H1 (cell line): ENCODE measurements around the gene DCAF15. TPM values are rescaled to one million over a fixed set of nuclear protein-coding genes. Genes with fewer than 3 reads are reported as not detected.

Experiments used
- CTCF ChIA-PET: fragments of 300-600 bp; sonication (Branson Sonifier 250); formaldehyde crosslinking; loops from one replicate; lab custom pipeline; 2021; ENCODE audit not compliant: partially characterized antibody; lab: Charles Lee
- POLR2A ChIA-PET: fragments of 300-600 bp; sonication (Branson Sonifier 250); formaldehyde crosslinking; loops from one replicate; lab custom pipeline; 2021; ENCODE audit warnings: inconsistent platforms; ENCODE audit not compliant: partially characterized antibody; lab: Charles Lee
- DNase-seq, 2 experiments: peaks; one replicate each; pipeline versions ENCODE4 v3.0.0 to v3.0.0-alpha.2; 2010 to 2022; ENCODE audit warnings: low spot score in 2 of 2, low read depth in 1 of 2, mixed read lengths in 1 of 2
- FAIRE-seq: peaks from 2 replicates; lab custom pipeline; 2011; peaks lifted over from hg19 to GRCh38; lab: Jason Lieb, UNC
- H2AFZ ChIP-seq: 2 replicates; pipeline ENCODE4 v1.8.1; 2012; ENCODE audit warnings: low read length, inconsistent platforms
- H2AK5ac ChIP-seq: 2 replicates; pipeline ENCODE4 v1.6.1; 2013; ENCODE audit warnings: low read depth, low read length
- H2BK120ac ChIP-seq: replicated peaks from 2 replicates; pipeline ENCODE3; 2013; ENCODE audit warnings: low read depth, low read length, inconsistent platforms
- H2BK12ac ChIP-seq: 2 replicates; pipeline ENCODE4 v1.6.1; 2013; ENCODE audit warnings: low read depth, low read length
- H2BK15ac ChIP-seq: 2 replicates; pipeline ENCODE4 v1.6.1; 2013; ENCODE audit warnings: low read length
- H2BK20ac ChIP-seq: 2 replicates; pipeline ENCODE4 v1.6.1; 2013; ENCODE audit warnings: low read length
- H2BK5ac ChIP-seq: 2 replicates; pipeline ENCODE4 v1.6.1; 2013; ENCODE audit warnings: low read depth, low read length
- H3K14ac ChIP-seq: 2 replicates; pipeline ENCODE4 v1.6.1; 2013; ENCODE audit warnings: inconsistent platforms; ENCODE audit not compliant: insufficient read length
- H3K18ac ChIP-seq: 2 replicates; pipeline ENCODE4 v1.6.1; 2013; ENCODE audit warnings: low read length; ENCODE audit errors: extremely low read depth
- H3K23ac ChIP-seq: 2 replicates; pipeline ENCODE4 v1.6.1; 2013; ENCODE audit warnings: inconsistent platforms; ENCODE audit not compliant: insufficient read length
- H3K23me2 ChIP-seq: 2 replicates; pipeline ENCODE4 v1.6.1; 2013; ENCODE audit warnings: low read depth, low read length
- H3K27ac ChIP-seq: 2 replicates; pipeline ENCODE4 v1.6.1; 2011; ENCODE audit warnings: low read depth, low read length, inconsistent platforms
- H3K27me3 ChIP-seq, 4 experiments: replicated peaks in 1 of 4; 1 replicate in 1 of 4; 2 replicates in 3 of 4; pipeline versions ENCODE4 v1.6.1 to v1.8.1; 2011 to 2013; ENCODE audit warnings: low read length in 3 of 4, mild to moderate bottlenecking in 3 of 4, inconsistent platforms in 2 of 4, mixed read lengths in 2 of 4, moderate library complexity in 1 of 4; ENCODE audit not compliant: control insufficient read depth in 3 of 4, insufficient read depth in 3 of 4; ENCODE audit errors: extremely low read depth in 1 of 4
- H3K36me3 ChIP-seq, 4 experiments: 2 replicates each; pipeline versions ENCODE4 v1.6.1 to v1.8.1; 2011 to 2013; ENCODE audit warnings: mild to moderate bottlenecking in 4 of 4, low read length in 3 of 4, moderate library complexity in 2 of 4, control low read depth in 1 of 4, inconsistent platforms in 1 of 4; ENCODE audit not compliant: insufficient read depth in 4 of 4, control insufficient read depth in 2 of 4
- H3K4ac ChIP-seq: replicated peaks from 2 replicates; pipeline ENCODE3; 2013; ENCODE audit warnings: low read length, low read depth, mixed read lengths, inconsistent platforms; ENCODE audit not compliant: insufficient read length
- H3K4me1 ChIP-seq, 4 experiments: replicated peaks in 1 of 4; 1 replicate in 1 of 4; 2 replicates in 3 of 4; pipeline versions ENCODE4 v1.6.1 to v1.8.1; 2011 to 2013; ENCODE audit warnings: low read length in 3 of 4, inconsistent platforms in 2 of 4, mixed read lengths in 1 of 4; ENCODE audit not compliant: insufficient read depth in 4 of 4, control insufficient read depth in 3 of 4
- H3K4me2 ChIP-seq, 2 experiments: 2 replicates each; pipeline versions ENCODE4 v1.6.1 to v1.8.1; 2011 to 2013; ENCODE audit warnings: low read depth in 2 of 2, low read length in 2 of 2, control low read depth in 1 of 2, inconsistent platforms in 1 of 2, mild to moderate bottlenecking in 1 of 2; ENCODE audit not compliant: insufficient read depth in 1 of 2
- H3K4me3 ChIP-seq, 4 experiments: fragments of 200-600, 300-600 bp in 1 of 4; sonication (generic), shearing (Covaris generic), sonication (Bioruptor Twin) in 1 of 4; 2 replicates each; pipeline versions ENCODE4 v1.5.1 to v1.8.1; 2011 to 2016; ENCODE audit warnings: low read length in 4 of 4, low read depth in 3 of 4, control low read depth in 2 of 4, inconsistent platforms in 2 of 4, mild to moderate bottlenecking in 2 of 4, mixed read lengths in 1 of 4, moderate library complexity in 1 of 4; ENCODE audit not compliant: insufficient read depth in 2 of 4; ENCODE audit errors: extremely low read depth in 1 of 4
- H3K56ac ChIP-seq: replicated peaks from 2 replicates; pipeline ENCODE3; 2013; ENCODE audit warnings: low read depth, mild to moderate bottlenecking, mixed read lengths, low read length, inconsistent platforms; ENCODE audit not compliant: insufficient read length
- H3K79me1 ChIP-seq: 2 replicates; pipeline ENCODE4 v1.6.1; 2013; ENCODE audit warnings: low read depth, low read length, control low read depth
- H3K79me2 ChIP-seq, 2 experiments: 2 replicates each; pipeline versions ENCODE4 v1.6.1 to v1.8.1; 2012 to 2013; ENCODE audit warnings: low read length in 2 of 2, mild to moderate bottlenecking in 2 of 2, inconsistent platforms in 1 of 2; ENCODE audit not compliant: insufficient read depth in 2 of 2, control insufficient read depth in 1 of 2
- H3K9ac ChIP-seq, 4 experiments: replicated peaks in 1 of 4; 1 replicate in 1 of 4; 2 replicates in 3 of 4; pipeline versions ENCODE4 v1.6.1 to v1.8.1; 2011 to 2013; ENCODE audit warnings: low read depth in 3 of 4, low read length in 3 of 4, control low read depth in 2 of 4, mild to moderate bottlenecking in 2 of 4, moderate library complexity in 2 of 4, inconsistent platforms in 1 of 4; ENCODE audit errors: extremely low read depth in 1 of 4
- H3K9me3 ChIP-seq, 2 experiments: 2 replicates each; pipeline versions ENCODE4 v1.6.1 to v1.8.1; 2012 to 2013; ENCODE audit warnings: mild to moderate bottlenecking in 2 of 2, moderate library complexity in 2 of 2, control low read depth in 1 of 2, inconsistent platforms in 1 of 2, low read depth in 1 of 2, low read length in 1 of 2, mixed read lengths in 1 of 2; ENCODE audit not compliant: insufficient read depth in 2 of 2
- H4K20me1 ChIP-seq, 2 experiments: replicated peaks in 1 of 2; 2 replicates each; pipeline versions ENCODE3 to v1.8.1; 2011 to 2013; ENCODE audit warnings: inconsistent platforms in 2 of 2, low read length in 2 of 2, mild to moderate bottlenecking in 1 of 2; ENCODE audit not compliant: insufficient read depth in 2 of 2, control insufficient read depth in 1 of 2
- H4K5ac ChIP-seq: 2 replicates; pipeline ENCODE4 v1.6.1; 2013; ENCODE audit warnings: low read length, low read depth, mixed read lengths, inconsistent platforms; ENCODE audit not compliant: insufficient read length
- H4K8ac ChIP-seq: 2 replicates; pipeline ENCODE4 v1.8.0; 2013; ENCODE audit warnings: mild to moderate bottlenecking, moderate library complexity, low read length, inconsistent platforms; ENCODE audit not compliant: insufficient read depth; ENCODE audit errors: extremely low read depth
- H4K91ac ChIP-seq: replicated peaks from 2 replicates; pipeline ENCODE3; 2013; ENCODE audit warnings: low read length, mixed read lengths, inconsistent platforms; ENCODE audit not compliant: insufficient read length
- KDM1A ChIP-seq: fragments of 200-600, 300-600 bp; sonication (generic); IDR thresholded peaks from 2 replicates; pipeline ENCODE4 v1.7.1; 2016; ENCODE audit warnings: mild to moderate bottlenecking, low read length, borderline replicate concordance
- WGBS, 2 experiments: shearing (Covaris generic) in 1 of 2; methylation state at CpG; one replicate each; pipeline versions ENCODE4 v1.1.6 to v1.1.7; 2013 to 2015; ENCODE audit warnings: low lambda C conversion rate in 2 of 2, mixed read lengths in 2 of 2, inconsistent platforms in 1 of 2, low coverage in 1 of 2, missing lambda C conversion rate in 1 of 2; ENCODE audit not compliant: insufficient replicate concordance in 2 of 2, insufficient coverage in 1 of 2, insufficient read length in 1 of 2; ENCODE audit errors: extremely low coverage in 1 of 2, missing lambda C conversion rate in 1 of 2; 5-methylcytosine and 5-hydroxymethylcytosine counted together
- polyA plus RNA-seq, 7 experiments: library from polyadenylated mRNA; depleted of rRNA in 3 of 7; stranded (reverse) in 5 of 7; unstranded in 2 of 7; fragments of >200 nt in 5 of 7; fragments of 200-250 nt in 2 of 7; gene quantifications; 1 replicate in 5 of 7; 2 replicates in 1 of 7; 4 replicates in 1 of 7; pipeline versions ENCODE4 v1.2.1 to v1.2.3, GENCODE V29; 2011 to 2013; ENCODE audit warnings: missing spikeins in 2 of 7, mixed read lengths in 2 of 7
- total RNA-seq: library from RNA; stranded (reverse); fragmentation: NEBNext Ultra II Directional; extraction: Animal tissue kit (Norgen Biotek cat#: 25700); gene quantifications from 2 replicates; pipeline ENCODE4 v1.2.1, GENCODE V29; 2021

Gene DCAF15
- total and polyA plus RNA-seq, 2 of the 8 experiments (the other 6 are each of a cell fraction or from before 2014, with no cell fraction given): 68.7 to 80.8 TPM

DNA sequence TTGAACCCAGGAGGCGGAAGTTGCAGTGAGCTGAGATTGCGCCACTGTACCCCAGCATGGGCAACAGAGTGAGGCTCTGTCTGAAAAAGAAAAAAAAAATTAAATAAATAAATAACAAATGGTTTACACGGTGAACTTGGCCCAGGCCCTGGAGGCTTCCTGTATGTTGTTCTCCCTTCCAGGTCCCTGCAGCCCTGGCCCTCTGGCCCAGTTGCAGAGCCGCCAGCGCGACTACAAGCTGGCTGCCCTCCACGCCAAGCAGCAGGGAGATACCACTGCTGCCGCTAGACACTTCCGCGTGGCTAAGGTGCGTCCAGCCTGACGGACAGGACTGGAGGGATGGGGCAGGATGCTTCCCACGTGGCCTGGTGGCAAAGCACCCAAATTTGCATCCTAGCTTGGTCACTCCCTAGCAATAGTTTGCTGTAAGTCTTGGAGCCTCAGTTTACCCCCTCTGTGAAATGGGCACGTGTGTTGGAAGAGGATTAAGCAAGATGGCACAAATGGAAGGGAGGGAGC lies 34.4 kb upstream of the DCAF15 start:
- Histone ChIP-seq H3K79me1 (no peaks in the 10 kb centered on the region), H3K9ac (no peak overlapping the region), H2AFZ (no peak overlapping the region), H2BK20ac (no peak overlapping the region), H3K23ac (no peak overlapping the region), H3K4me1 (no peaks in the 10 kb centered on the region), H3K9me3 (peaks cover 9 to 10% of the 10 kb centered on the region in 2 experiments), H3K27ac (no peak overlapping the region), H4K5ac (no peak overlapping the region), H2BK5ac (no peak overlapping the region), H3K79me2 (no peaks in the 10 kb centered on the region), H3K36me3 (peaks cover 8 to 44% (median 35%) of the 10 kb centered on the region in 4 experiments), H3K18ac (no peak overlapping the region), H4K91ac (no peak overlapping the region), H3K14ac (no peak overlapping the region), H4K20me1 (peaks cover 0 to 3% of the 10 kb centered on the region in 2 experiments), H3K4me3 (no peak overlapping the region), H4K8ac (no peak overlapping the region), H2BK15ac (no peak overlapping the region), H2BK12ac (no peak overlapping the region), H3K4ac (no peak overlapping the region), H3K56ac (no peak overlapping the region), H2AK5ac (no peak overlapping the region), H3K4me2 (no peak overlapping the region), H2BK120ac (no peak overlapping the region), H3K23me2 (no peaks in the 10 kb centered on the region), H3K27me3 (no peaks in the 10 kb centered on the region)
- no peak for FAIRE-seq
- 95% methylated on average over 14 of the region's 14 CpGs; no CpG with 5 or more reads in 1 of the 2 experiments for WGBS, 2 experiments
- POLR2A ChIA-PET: interaction anchor here (1.1 to 1.6 kb wide), 6 partner anchors 9 to 125 kb away, joined by 3 to 4 read pairs (median 3); no protein-coding TSS in a partner anchor
- DNase-seq: no peak
- CTCF ChIA-PET: interaction anchor here (1.1 to 2.8 kb wide), 2 partner anchors 15 to 141 kb away, joined by 3 to 12 read pairs; no protein-coding TSS in a partner anchor
- TF ChIP-seq KDM1A: peak; percentile 30; the same call in 1 of the 2 replicates
